Naive thymus-derived CD4-positive, alpha-beta T cell (primary cell): ENCODE results near the gene TBCCD1. TPM values are rescaled to one million over a fixed set of nuclear protein-coding genes. Genes with fewer than 3 reads are reported as not detected.
"Not testable (repeated sequence)": the region's sequence is repeated elsewhere in the genome, so short reads cannot be mapped to it uniquely, and the experiment has no call there.

Experiments used
- ATAC-seq: fragments of 150-1000 bp; cut with Tn5 transposase; 2 replicates; pipeline ENCODE4 v1.10.0; 2021; ENCODE audit warnings: mild to moderate bottlenecking, moderate library complexity
- CTCF ChIA-PET: fragments of 350-600 bp; sonication (Branson Sonifier 250); formaldehyde crosslinking; loops from one replicate; lab custom pipeline; 2021; ENCODE audit warnings: antibody characterized with exemption; lab: Charles Lee
- POLR2A ChIA-PET: fragments of 350-600 bp; sonication (Branson Sonifier 250); formaldehyde crosslinking; loops from one replicate; lab custom pipeline; 2021; ENCODE audit warnings: antibody characterized with exemption, inconsistent platforms; lab: Charles Lee
- DNase-seq, 9 donors: peaks; one replicate each; pipeline versions ENCODE4 v3.0.0 to v3.0.0-alpha.2; 2020 to 2022; ENCODE audit warnings: mixed read lengths in 1 of 9
- H3K27ac ChIP-seq: one replicate; pipeline ENCODE4 v1.7.0; 2013; ENCODE audit warnings: mild to moderate bottlenecking, low read depth, low read length, moderate library complexity
- H3K27me3 ChIP-seq, 2 donors: one replicate each; pipeline ENCODE4 v1.7.0; 2013; ENCODE audit warnings: low read length in 2 of 2, mild to moderate bottlenecking in 2 of 2, moderate library complexity in 2 of 2; ENCODE audit not compliant: control insufficient read depth in 2 of 2, insufficient read depth in 2 of 2
- H3K36me3 ChIP-seq, 3 experiments: 1 replicate in 2 of 3; 2 replicates in 1 of 3; pipeline ENCODE4 v1.7.0; 2013; ENCODE audit warnings: low read length in 3 of 3, mild to moderate bottlenecking in 3 of 3, moderate library complexity in 1 of 3; ENCODE audit not compliant: insufficient read depth in 3 of 3, control insufficient read depth in 2 of 3
- H3K4me1 ChIP-seq, 2 donors: one replicate each; pipeline ENCODE4 v1.7.0; 2013; ENCODE audit warnings: low read length in 2 of 2, mild to moderate bottlenecking in 2 of 2, moderate library complexity in 1 of 2; ENCODE audit not compliant: control insufficient read depth in 2 of 2, insufficient read depth in 2 of 2
- H3K4me3 ChIP-seq: 2 replicates; pipeline ENCODE4 v1.7.0; 2013; ENCODE audit warnings: mild to moderate bottlenecking, low read length
- H3K9me3 ChIP-seq, 3 experiments: 1 replicate in 2 of 3; 2 replicates in 1 of 3; pipeline ENCODE4 v1.7.0; 2013; ENCODE audit warnings: low read length in 3 of 3; ENCODE audit not compliant: control insufficient read depth in 2 of 3
- H3K27ac Mint-ChIP-seq, 9 donors: one replicate each; pipeline ENCODE4 v1.8.0; 2020 to 2022; ENCODE audit warnings: mixed read lengths in 9 of 9, mild to moderate bottlenecking in 8 of 9, moderate library complexity in 5 of 9, inconsistent platforms in 2 of 9
- H3K27me3 Mint-ChIP-seq, 5 donors: one replicate each; pipeline ENCODE4 v1.8.0; 2021 to 2022; ENCODE audit warnings: mixed read lengths in 5 of 5, mild to moderate bottlenecking in 1 of 5
- H3K36me3 Mint-ChIP-seq, 5 donors: one replicate each; pipeline ENCODE4 v1.8.0; 2020 to 2022; ENCODE audit warnings: mixed read lengths in 5 of 5, mild to moderate bottlenecking in 3 of 5, inconsistent platforms in 1 of 5
- H3K4me1 Mint-ChIP-seq, 7 donors: one replicate each; pipeline ENCODE4 v1.8.0; 2020 to 2022; ENCODE audit warnings: mixed read lengths in 7 of 7, mild to moderate bottlenecking in 3 of 7, inconsistent platforms in 1 of 7
- H3K4me3 Mint-ChIP-seq, 10 donors: one replicate each; pipeline ENCODE4 v1.8.0; 2020 to 2022; ENCODE audit warnings: mild to moderate bottlenecking in 10 of 10, mixed read lengths in 10 of 10, moderate library complexity in 6 of 10, inconsistent platforms in 2 of 10
- H3K9me3 Mint-ChIP-seq, 11 donors: one replicate each; pipeline ENCODE4 v1.8.0; 2020 to 2022; ENCODE audit warnings: mixed read lengths in 11 of 11, mild to moderate bottlenecking in 4 of 11, inconsistent platforms in 1 of 11, moderate library complexity in 1 of 11
- intact Hi-C, 2 donors: fragments of 100-400 bp; cut with micrococcal nuclease; formaldehyde crosslinking; loops; one replicate each; pipeline ENCODE4 v1.15.1; 2023
- polyA plus RNA-seq, 2 donors: library from polyadenylated mRNA; unstranded; fragments of 300-500 nt; fragmentation: Illumina TruSeq; gene quantifications; one replicate each; pipeline ENCODE4 v1.2.3, GENCODE V29; 2021
- total RNA-seq, 6 experiments: library from RNA in 5 of 6; stranded (reverse) in 5 of 6; gene quantifications; 1 replicate in 5 of 6; 2 replicates in 1 of 6; pipeline ENCODE4 v1.2.3 and lab custom pipeline; 2021 to 2026

The TBCCD1 gene
- total and polyA plus RNA-seq, 7 experiments from 2014 or later, result 11.3 to 21.1 (median 15.8) TPM

DNA sequence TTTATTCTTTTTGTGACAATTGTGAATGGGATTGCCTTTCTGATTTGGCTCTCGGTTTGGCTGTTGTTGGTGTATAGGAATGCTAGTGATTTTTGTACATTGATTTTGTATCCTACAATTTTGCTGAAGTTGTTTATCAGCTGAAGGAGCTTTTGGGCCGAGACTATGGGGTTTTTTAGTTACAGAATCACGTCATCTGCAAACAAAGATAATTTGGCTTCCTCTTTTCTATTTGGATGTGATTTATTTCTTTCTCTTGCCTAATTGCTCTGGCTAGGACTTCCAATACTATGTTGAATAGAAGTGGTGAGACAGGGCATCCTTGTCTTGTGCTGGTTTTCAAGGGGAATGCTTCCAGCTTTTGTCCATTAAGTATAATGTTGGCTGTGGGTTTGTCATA lies 67.2 kb downstream of the TBCCD1 start:
- intact Hi-C loops, CTCF ChIA-PET, POLR2A ChIA-PET: not testable (repeated sequence)

DNA sequence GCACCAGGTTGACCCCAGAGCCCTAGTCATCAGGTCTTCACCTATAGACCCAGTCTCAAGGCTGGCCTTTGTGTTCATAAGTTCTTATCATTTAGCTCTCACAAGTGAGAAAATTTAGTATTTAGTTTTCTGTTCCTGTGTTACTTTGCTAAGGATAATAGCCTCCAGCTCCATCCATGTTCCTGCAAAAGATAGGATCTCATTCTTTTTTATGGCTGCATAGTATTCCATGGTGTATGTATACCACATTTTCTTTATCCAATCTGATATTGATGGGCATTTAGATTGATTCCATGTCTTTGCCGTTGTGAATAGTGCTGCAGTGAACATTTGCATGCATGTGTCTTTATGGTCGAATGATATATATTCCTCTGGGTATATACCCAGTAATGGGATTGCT lies 69.1 kb downstream of the TBCCD1 start:
- H3K4me3 ChIP-seq, DNase-seq, H3K4me3 Mint-ChIP-seq, H3K27me3 ChIP-seq, CTCF ChIA-PET, ATAC-seq, H3K36me3 ChIP-seq, H3K27ac ChIP-seq, H3K4me1 ChIP-seq, intact Hi-C loops, H3K4me1 Mint-ChIP-seq, H3K27ac Mint-ChIP-seq, H3K27me3 Mint-ChIP-seq, H3K9me3 ChIP-seq, H3K36me3 Mint-ChIP-seq, POLR2A ChIA-PET: not testable (repeated sequence)
- peaks cover 0 to 12% (median 4%) of the 10 kb centered on the region in 11 donors for H3K9me3 Mint-ChIP-seq

More for the DNA sequence above, 67.2 kb downstream of the TBCCD1 start:
- not testable (repeated sequence) for H3K27ac Mint-ChIP-seq, DNase-seq, H3K36me3 Mint-ChIP-seq, H3K27me3 ChIP-seq, H3K4me3 Mint-ChIP-seq, H3K36me3 ChIP-seq, H3K27me3 Mint-ChIP-seq, H3K4me1 ChIP-seq, H3K9me3 ChIP-seq, H3K27ac ChIP-seq, H3K4me3 ChIP-seq, ATAC-seq
- H3K4me1 Mint-ChIP-seq, result peaks cover 0 to 10% (median 8%) of the 10 kb centered on the region in 7 donors
- peaks cover 0 to 12% (median 4%) of the 10 kb centered on the region in 11 donors for H3K9me3 Mint-ChIP-seq

DNA sequence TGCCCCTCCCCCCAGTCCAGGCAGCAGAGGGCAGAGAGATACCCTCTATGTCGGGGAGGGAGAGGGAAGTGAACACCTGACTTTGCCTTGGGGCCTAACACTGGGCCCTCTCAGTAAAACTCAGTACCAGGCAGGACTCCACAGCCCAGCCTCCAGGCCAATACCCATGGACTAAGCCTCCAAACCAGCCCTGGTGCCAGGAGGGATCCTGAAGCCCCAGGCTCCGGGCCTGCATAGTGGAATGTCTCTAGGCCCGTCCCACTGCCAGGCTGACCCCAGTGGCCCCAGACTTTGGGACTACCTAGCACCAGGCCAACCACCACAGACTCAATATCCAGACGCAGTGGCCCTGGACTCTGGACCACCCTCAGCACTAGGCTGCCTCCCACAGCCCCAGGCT lies 69.5 kb downstream of the TBCCD1 start:
- ATAC-seq (no peak), DNase-seq (no peak)
- Mint-ChIP-seq H3K4me3 (no peak overlapping the region), H3K4me1 (peaks cover 0 to 2% (median 2%) of the 10 kb centered on the region in 7 donors), H3K9me3 (peaks cover 0 to 12% (median 4%) of the 10 kb centered on the region in 11 donors), H3K36me3 (peaks cover 0 to 5% (median 0%) of the 10 kb centered on the region in 5 donors), H3K27me3 (peaks cover 0 to 3% (median 0%) of the 10 kb centered on the region in 5 donors), H3K27ac (no peak overlapping the region)
- Histone ChIP-seq H3K9me3 (no peaks in the 10 kb centered on the region), H3K27me3 (no peaks in the 10 kb centered on the region), H3K4me3 (no peak overlapping the region), H3K4me1 (no peaks in the 10 kb centered on the region), H3K27ac (no peak overlapping the region), H3K36me3 (no peaks in the 10 kb centered on the region)
- ChIA-PET CTCF (no interaction called here), POLR2A (no interaction called here)
- intact Hi-C loops, result no loop called here

GRCh38 chr3:186496635-186497034 lies 70.5 kb downstream of the TBCCD1 start:
- Histone ChIP-seq H3K27me3 (no peaks in the 10 kb centered on the region), H3K4me3 (no peak overlapping the region), H3K27ac (no peak overlapping the region), H3K4me1 (no peaks in the 10 kb centered on the region), H3K9me3 (no peaks in the 10 kb centered on the region), H3K36me3 (no peaks in the 10 kb centered on the region)
- DNase-seq (no peak), ATAC-seq (no peak)
- H3K4me3 Mint-ChIP-seq, result no peak overlapping the region
- intact Hi-C loops, result no loop called here
- H3K27ac Mint-ChIP-seq, result no peak overlapping the region
- H3K36me3 Mint-ChIP-seq, result peaks cover 0 to 5% (median 0%) of the 10 kb centered on the region in 5 donors
- POLR2A ChIA-PET, result no interaction called here
- peaks cover 0 to 12% (median 4%) of the 10 kb centered on the region in 11 donors for H3K9me3 Mint-ChIP-seq
- CTCF ChIA-PET, result interaction anchor here (0.7 kb wide), 1 partner anchor 143 kb away, joined by 3 read pairs; no protein-coding TSS in a partner anchor
- peaks cover 0 to 3% (median 0%) of the 10 kb centered on the region in 5 donors for H3K27me3 Mint-ChIP-seq
- peaks cover 0 to 1% (median 0%) of the 10 kb centered on the region in 7 donors for H3K4me1 Mint-ChIP-seq

Other genes with a start within 250 kb of the TBCCD1 start
- gene DGKG, start 205.1 kb downstream of the TBCCD1 start, total RNA-seq, result 10 to 100 TPM in 1 of 5 experiments, under 1 TPM in 2, not detected in 2; 0.15 to 10.0 (median 0.50) TPM
- gene DGKG, start 205.1 kb downstream of the TBCCD1 start, polyA plus RNA-seq, result not detected
- gene CRYGS, start 23.0 kb downstream of the TBCCD1 start, total RNA-seq, result 10 to 100 TPM in 2 of 5 experiments, 1 to 10 TPM in 3; 3.1 to 13.9 (median 4.9) TPM
- gene CRYGS, start 23.0 kb downstream of the TBCCD1 start, polyA plus RNA-seq, result under 1 TPM in 1 of 2 donors, not detected in 1; 0.26 TPM
- gene DNAJB11, start 3.4 kb upstream of the TBCCD1 start, total RNA-seq, result 10 to 100 TPM; 29.9 to 75.2 (median 63.1) TPM
- 10 to 100 TPM; 27.4 to 28.5 TPM for gene DNAJB11, start 3.4 kb upstream of the TBCCD1 start, polyA plus RNA-seq
- not detected for gene AHSG, start 45.7 kb upstream of the TBCCD1 start, total RNA-seq
- gene AHSG, start 45.7 kb upstream of the TBCCD1 start, polyA plus RNA-seq, result not detected
- gene FETUB, start 73.1 kb upstream of the TBCCD1 start, total RNA-seq, result not detected
- not detected for gene FETUB, start 73.1 kb upstream of the TBCCD1 start, polyA plus RNA-seq
- not detected for gene HRG, start 98.7 kb upstream of the TBCCD1 start, total RNA-seq
- gene HRG, start 98.7 kb upstream of the TBCCD1 start, polyA plus RNA-seq, result not detected
- not detected for gene KNG1, start 150.0 kb upstream of the TBCCD1 start, total RNA-seq
- not detected for gene KNG1, start 150.0 kb upstream of the TBCCD1 start, polyA plus RNA-seq
- 100 to 1,000 TPM; 401 to 804 (median 650) TPM for gene EIF4A2, start 216.2 kb upstream of the TBCCD1 start, total RNA-seq
- gene EIF4A2, start 216.2 kb upstream of the TBCCD1 start, polyA plus RNA-seq, result 100 to 1,000 TPM; 237 to 329 TPM
- 10 to 100 TPM in 4 of 5 experiments, 1 to 10 TPM in 1; 8.7 to 71.6 (median 22.1) TPM for gene RFC4, start 239.1 kb upstream of the TBCCD1 start, total RNA-seq
- gene RFC4, start 239.1 kb upstream of the TBCCD1 start, polyA plus RNA-seq, result 10 to 100 TPM; 22.5 to 28.1 TPM